Uterus (tissue), 4 donors: ENCODE results near the gene CRYZL1. TPM values are rescaled to one million over a fixed set of nuclear protein-coding genes. Genes with fewer than 3 reads are reported as not detected.

Experiments
- DNase-seq, 2 donors: peaks; one replicate each; pipeline ENCODE4 v3.0.0-alpha.2; 2019 to 2020
- H3K27ac ChIP-seq, 2 donors: fragments of 200-600 bp; sonication (generic); 1 replicate in 1 of 2; 2 replicates in 1 of 2; pipeline ENCODE4 v1.5.1; 2016 to 2018
- H3K27me3 ChIP-seq, 2 donors: fragments of 200-600 bp; sonication (generic); one replicate each; pipeline ENCODE4 v1.5.1; 2018 to 2019; ENCODE audit warnings: control low read depth in 1 of 2
- H3K36me3 ChIP-seq, 2 donors: fragments of 200-600 bp; sonication (generic); one replicate each; pipeline ENCODE4 v1.5.1; 2019; ENCODE audit warnings: control low read depth in 1 of 2
- H3K4me1 ChIP-seq, 2 donors: fragments of 200-600 bp; sonication (generic); one replicate each; pipeline ENCODE4 v1.5.1; 2018 to 2019; ENCODE audit warnings: control low read depth in 1 of 2
- H3K4me3 ChIP-seq, 2 donors: fragments of 200-600 bp; sonication (generic); 1 replicate in 1 of 2; 2 replicates in 1 of 2; pipeline ENCODE4 v1.5.1; 2018 to 2019; ENCODE audit warnings: mild to moderate bottlenecking in 1 of 2
- H3K9me3 ChIP-seq, 2 donors: fragments of 200-600 bp; sonication (generic); one replicate each; pipeline ENCODE4 v1.5.1; 2019; ENCODE audit warnings: control low read depth in 1 of 2
- CTCF ChIP-seq, 4 experiments: fragments of 200-600 bp in 2 of 4; fragments of 450-650 bp in 2 of 4; sonication (generic) in 2 of 4; IDR thresholded peaks; one replicate each; pipeline ENCODE4 v1.5.1; 2016 to 2019; ENCODE audit warnings: antibody characterized with exemption in 4 of 4, mild to moderate bottlenecking in 2 of 4, moderate library complexity in 1 of 4
- POLR2A ChIP-seq, 2 donors: fragments of 450-650 bp; IDR thresholded peaks; one replicate each; pipeline ENCODE4 v1.6.1; 2016; ENCODE audit warnings: antibody characterized with exemption in 2 of 2, mild to moderate bottlenecking in 1 of 2, moderate library complexity in 1 of 2
- intact Hi-C: fragments of 100-400 bp; cut with DNase I; formaldehyde crosslinking; loops from one replicate; pipeline ENCODE4 v1.15.1; 2023; ENCODE audit warnings: low total_unique reads
- total RNA-seq, 4 donors: library from RNA; depleted of rRNA in 3 of 4; stranded (reverse); fragments of >200 nt in 3 of 4; gene quantifications; one replicate each; pipeline versions ENCODE4 v1.1.0 to v1.2.4, GENCODE V29; 2014 to 2023
- donor health status: DM: yes; HTN: yes; CAD: no.

The CRYZL1 gene
- total RNA-seq, 4 donors from 2014 or later, result 66.8 to 147 (median 67.3) TPM

GRCh38 chr21:33657124-33657820 is 15.7 kb upstream of the CRYZL1 start:
- intact Hi-C loops, result no loop called here
- Histone ChIP-seq H3K4me3 (no peak overlapping the region), H3K36me3 (no peaks in the 10 kb centered on the region), H3K27me3 (no peaks in the 10 kb centered on the region), H3K9me3 (no peaks in the 10 kb centered on the region), H3K4me1 (no peaks in the 10 kb centered on the region), H3K27ac (no peak overlapping the region)
- DNase-seq, result no peak
- no peak for TF ChIP-seq CTCF (IDR thresholded peaks at IDR 0.05)
- TF ChIP-seq POLR2A (IDR thresholded peaks at IDR 0.05), result no peak

GRCh38 chr21:33655588-33656221 is 14.2 kb upstream of the CRYZL1 start:
- TF ChIP-seq CTCF (IDR thresholded peaks at IDR 0.05), result no peak
- TF ChIP-seq POLR2A (IDR thresholded peaks at IDR 0.05), result no peak
- intact Hi-C loops, result no loop called here
- no peak for DNase-seq
- no peaks in the 10 kb centered on the region for H3K9me3 ChIP-seq
- H3K27me3 ChIP-seq, result no peaks in the 10 kb centered on the region
- H3K4me3 ChIP-seq, result no peak overlapping the region
- H3K27ac ChIP-seq, result no peak overlapping the region
- no peaks in the 10 kb centered on the region for H3K36me3 ChIP-seq
- H3K4me1 ChIP-seq, result no peaks in the 10 kb centered on the region

GRCh38 chr21:33654412-33654811 is 12.9 kb upstream of the CRYZL1 start:
- no peaks in the 10 kb centered on the region for H3K27me3 ChIP-seq
- DNase-seq, result no peak
- TF ChIP-seq CTCF (IDR thresholded peaks at IDR 0.05) (no peak), POLR2A (IDR thresholded peaks at IDR 0.05) (no peak)
- no peak overlapping the region for H3K4me3 ChIP-seq
- no peak overlapping the region for H3K27ac ChIP-seq
- no peaks in the 10 kb centered on the region for H3K36me3 ChIP-seq
- no peaks in the 10 kb centered on the region for H3K9me3 ChIP-seq
- intact Hi-C loops, result no loop called here
- H3K4me1 ChIP-seq, result no peaks in the 10 kb centered on the region

GRCh38 chr21:33651965-33652680 is 10.6 kb upstream of the CRYZL1 start:
- no peaks in the 10 kb centered on the region for H3K36me3 ChIP-seq
- TF ChIP-seq POLR2A (IDR thresholded peaks at IDR 0.05) (no peak), CTCF (IDR thresholded peaks at IDR 0.05) (no peak)
- no peaks in the 10 kb centered on the region for H3K4me1 ChIP-seq
- H3K27me3 ChIP-seq, result no peaks in the 10 kb centered on the region
- intact Hi-C loops, result no loop called here
- H3K9me3 ChIP-seq, result no peaks in the 10 kb centered on the region
- no peak for DNase-seq
- H3K4me3 ChIP-seq, result no peak overlapping the region
- H3K27ac ChIP-seq, result no peak overlapping the region
